GM18907 (cell line): ENCODE data around the gene CEP20.

Experiments used
- ATAC-seq: cut with Tn5 transposase; IDR thresholded peaks from one replicate; pipeline ENCODE4 v1.9.1; 2021; ENCODE audit warnings: mild to moderate bottlenecking, moderate library complexity; ENCODE audit not compliant: unreplicated experiment

CEP20 gene

DNA sequence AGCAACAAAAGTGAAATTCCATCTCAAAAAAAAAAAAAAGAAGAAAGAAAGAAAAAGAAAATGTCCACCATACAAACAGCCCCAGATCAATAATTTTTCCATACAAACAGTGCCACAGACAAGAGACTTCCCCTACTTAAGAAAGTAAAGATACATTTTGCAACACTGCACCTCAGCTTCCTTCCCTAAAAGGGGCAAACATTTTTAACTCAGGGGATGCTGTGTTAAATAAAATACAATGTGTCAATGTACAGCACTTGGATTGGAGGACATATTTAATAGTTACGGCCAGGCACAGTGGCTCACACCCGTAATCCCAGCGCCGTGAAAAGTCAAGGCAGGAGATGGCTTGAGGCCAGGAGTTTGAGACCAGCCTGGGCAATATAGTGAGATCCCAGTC is 53.9 kb downstream of the CEP20 start:
- ATAC-seq = no peak

DNA sequence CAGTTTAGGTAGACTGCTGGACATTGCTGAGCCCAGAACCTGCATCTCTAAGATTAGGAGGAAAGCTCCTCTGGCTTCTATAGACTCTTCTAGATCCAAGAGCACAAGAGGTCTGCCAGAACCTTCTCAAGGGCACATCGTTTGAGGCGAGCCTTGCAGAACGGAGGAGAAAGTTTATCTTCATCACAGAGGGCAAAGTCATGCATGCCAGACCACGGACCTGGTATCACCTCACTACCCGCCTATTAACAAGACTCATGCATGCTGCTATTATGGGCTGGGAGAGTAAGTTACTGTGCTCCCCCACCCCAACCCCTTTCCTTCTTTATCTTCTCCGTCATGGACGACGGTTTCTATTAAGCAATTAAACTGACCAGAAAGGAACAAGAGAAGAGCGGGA is 54.9 kb downstream of the CEP20 start:
- ATAC-seq = no peak

GRCh38 chr16:15832241-15832640 is 56.2 kb downstream of the CEP20 start:
- no peak for ATAC-seq

DNA sequence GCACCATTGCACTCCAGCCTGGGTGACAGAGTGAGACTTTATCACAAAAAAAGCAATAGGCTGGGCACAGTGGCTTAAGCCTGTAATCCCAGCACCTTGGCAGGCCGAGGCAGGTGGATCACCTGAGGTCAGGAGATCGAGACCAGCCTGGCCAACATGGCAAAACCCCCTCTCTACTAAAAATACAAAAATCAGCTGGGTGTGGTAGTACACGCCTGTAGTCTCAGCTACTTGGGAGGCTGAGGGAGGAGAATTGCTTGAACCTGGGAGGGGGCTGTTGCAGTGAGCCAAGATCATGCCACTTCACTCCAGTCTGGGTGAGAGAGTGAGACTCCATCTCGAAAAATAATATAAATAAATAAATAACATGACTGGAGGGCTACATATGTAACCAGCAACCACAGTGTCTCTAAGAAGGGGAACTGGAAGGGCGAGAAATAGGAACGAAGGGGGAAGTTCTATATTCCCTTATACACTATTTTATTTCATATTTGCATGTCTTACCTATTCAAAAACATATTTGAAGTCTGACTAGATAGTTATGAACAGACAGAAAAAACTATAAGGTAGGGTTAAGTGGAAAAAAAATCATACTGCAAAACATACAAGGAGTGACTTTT is 57.5 kb downstream of the CEP20 start:
- no peak for ATAC-seq

DNA sequence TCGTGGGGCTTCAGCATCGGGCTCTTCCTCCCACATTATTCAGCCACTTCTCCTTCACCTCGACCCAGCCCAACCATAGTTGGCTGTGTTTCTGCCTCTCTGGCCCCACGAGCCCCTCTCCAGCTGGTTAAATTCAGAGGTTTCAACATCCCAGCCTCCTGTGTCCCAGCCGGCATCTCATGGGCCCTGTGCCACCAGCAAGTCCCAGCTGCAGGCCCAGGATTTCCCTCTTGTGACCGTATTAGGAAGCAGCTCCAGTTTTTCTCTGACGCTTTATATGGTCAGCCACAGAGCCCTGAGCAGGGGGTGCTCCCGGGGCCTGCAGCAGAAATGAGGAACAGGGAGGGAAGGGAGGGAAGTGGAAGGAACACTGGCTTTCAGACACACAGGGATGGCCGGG is 58.9 kb downstream of the CEP20 start:
- no peak for ATAC-seq

- no peak for ATAC-seq
Observed at GRCh38 chr16:15827709-15828343, 60.6 kb downstream of the CEP20 start.

DNA sequence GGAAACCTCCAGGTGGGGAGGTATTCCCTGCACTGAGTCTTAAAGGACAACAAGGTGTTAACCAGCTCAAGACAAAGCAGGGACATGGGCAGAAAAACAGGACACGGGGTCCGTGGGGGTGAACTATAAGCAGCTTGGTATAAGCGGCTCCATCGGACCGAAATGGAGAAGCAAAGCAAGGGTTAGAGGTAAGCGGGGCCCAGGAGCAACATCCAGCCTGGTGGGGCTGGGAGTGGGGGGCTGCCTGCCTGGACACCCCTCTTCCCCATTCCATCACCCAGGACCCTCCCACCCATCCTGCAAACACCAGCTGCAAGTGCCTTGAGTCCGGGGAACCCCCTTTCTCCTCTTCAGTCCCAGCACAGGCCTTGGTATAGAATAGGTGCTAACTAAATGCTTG is 61.1 kb downstream of the CEP20 start:
- no peak for ATAC-seq

DNA sequence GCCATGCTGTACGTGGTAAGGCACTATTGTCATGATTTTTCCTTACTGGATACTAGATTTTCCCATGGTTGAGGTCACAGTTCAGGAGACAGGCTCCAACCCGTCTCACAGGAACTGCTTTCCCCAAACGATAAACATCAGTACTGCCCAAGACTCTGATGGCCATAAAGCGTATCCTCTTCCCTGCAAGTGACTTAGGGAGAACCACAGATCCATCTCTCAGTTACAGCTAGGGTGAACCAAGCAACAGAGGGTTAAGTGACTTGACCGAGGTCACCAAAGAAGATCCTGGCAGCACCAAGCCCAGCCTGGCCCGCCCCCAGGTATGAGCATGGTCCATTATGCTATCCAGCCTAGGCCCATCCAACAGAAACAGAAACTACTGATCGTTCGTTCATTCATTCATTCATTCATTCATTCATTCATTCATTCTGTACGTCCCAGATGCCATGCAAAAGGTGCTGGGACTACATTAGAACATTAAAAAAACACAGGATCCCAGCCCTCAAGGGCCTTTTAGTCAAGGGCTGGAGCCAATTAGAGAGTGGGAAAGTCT is 62.6 kb downstream of the CEP20 start:
- no peak for ATAC-seq

DNA sequence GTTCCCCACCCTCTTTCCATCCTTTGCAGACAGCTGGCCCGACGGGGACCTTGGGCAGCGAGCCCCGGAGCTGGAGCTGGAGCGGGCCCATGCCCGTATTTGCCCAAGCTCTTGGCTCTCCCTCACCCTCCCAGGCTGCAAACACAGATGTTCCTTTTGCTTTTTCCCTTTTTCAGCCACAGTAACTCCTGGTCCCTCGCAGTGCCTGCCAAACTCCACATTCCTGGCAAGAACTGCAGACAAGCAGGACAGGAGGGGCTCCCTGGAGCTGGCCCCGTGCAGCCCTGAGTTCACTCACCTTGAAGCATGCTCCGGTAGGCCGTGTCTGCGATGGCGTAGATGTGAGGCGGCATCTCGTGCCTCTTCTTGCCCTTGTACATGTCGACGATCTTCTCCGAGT is 65.4 kb downstream of the CEP20 start:
- ATAC-seq = no peak

GRCh38 chr16:15820837-15821236 is 67.6 kb downstream of the CEP20 start:
- no peak for ATAC-seq

DNA sequence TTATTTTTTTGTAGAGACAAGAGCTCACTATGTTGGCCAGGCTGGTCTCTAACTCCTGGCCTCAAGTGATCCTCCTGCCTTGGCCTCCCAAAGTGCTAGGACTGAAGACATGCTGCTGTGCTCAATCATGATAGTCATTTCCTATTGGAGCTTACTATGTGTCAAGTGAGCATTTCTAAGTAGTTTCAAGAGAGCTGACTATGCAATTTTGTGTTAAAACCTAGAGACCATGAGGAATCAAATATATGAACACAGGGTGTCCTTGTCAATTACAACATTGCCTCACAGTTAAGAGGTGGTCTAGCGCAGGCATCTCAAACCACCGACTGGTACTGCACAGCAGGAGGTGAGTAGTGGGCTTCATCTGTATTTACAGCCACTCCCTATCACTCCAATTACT is 69.4 kb downstream of the CEP20 start:
- no peak for ATAC-seq

GRCh38 chr16:15817446-15817845 is 71.0 kb downstream of the CEP20 start:
- ATAC-seq = no peak

GRCh38 chr16:15816228-15816627 is 72.2 kb downstream of the CEP20 start:
- ATAC-seq = no peak
